ACHN (cell line): Measurements from ENCODE around the gene MAVS.

ENCODE experiments used
- DNase-seq: peaks from one replicate; pipeline ENCODE4 v3.0.0-alpha.2; 2015
- in situ Hi-C: cut with HindIII; loops from 2 replicates; pipeline ENCODE4 v1.10.0; 2017; ENCODE audit warnings: low sequenced_read_pairs, low pct_ligation_motif_present, low pct_unique_long_range_greater_than_20kb

Gene MAVS

DNA sequence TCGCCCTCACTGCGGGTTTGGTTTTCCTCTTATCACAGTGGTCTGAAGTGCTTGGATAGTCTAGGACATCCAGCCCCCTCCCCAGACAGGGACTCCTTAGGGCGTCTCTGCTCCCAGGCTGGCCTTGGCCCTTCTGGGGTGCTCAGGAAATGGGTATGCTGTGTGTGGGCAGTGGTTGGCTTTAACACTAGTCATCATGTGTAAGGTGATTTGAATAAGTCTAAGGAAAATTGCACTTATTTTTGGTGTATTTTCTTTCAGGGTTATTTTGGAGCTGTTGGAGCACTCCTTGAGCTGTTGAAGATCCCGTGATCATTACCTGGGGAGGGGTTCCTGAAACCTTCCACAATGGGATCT, 76.3 kb downstream of the MAVS start:
- in situ Hi-C loops: no loop called here

DNA sequence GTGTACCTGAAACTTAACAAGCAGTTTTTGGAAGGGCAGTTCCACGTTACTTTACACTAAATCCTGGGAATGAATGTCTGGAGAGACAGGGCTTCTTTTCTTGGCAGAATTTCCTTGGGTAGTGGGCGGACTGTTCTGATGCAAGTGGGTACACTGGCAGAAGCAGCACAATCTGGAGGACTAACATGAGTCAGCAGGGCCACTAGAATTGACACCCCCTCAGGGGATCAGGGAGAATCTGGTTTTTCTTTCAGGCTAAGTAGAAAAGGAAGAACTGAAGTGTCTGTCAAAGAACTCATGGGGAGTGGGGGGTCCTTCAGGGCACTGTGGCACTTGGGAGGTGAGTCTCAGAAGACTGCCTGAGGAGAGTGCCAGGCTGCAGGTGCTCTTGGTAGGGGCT, 77.2 kb downstream of the MAVS start:
- DNase-seq: no peak
- in situ Hi-C loops: no loop called here

More for the DNA sequence above, 76.3 kb downstream of the MAVS start:
- no peak for DNase-seq

DNA sequence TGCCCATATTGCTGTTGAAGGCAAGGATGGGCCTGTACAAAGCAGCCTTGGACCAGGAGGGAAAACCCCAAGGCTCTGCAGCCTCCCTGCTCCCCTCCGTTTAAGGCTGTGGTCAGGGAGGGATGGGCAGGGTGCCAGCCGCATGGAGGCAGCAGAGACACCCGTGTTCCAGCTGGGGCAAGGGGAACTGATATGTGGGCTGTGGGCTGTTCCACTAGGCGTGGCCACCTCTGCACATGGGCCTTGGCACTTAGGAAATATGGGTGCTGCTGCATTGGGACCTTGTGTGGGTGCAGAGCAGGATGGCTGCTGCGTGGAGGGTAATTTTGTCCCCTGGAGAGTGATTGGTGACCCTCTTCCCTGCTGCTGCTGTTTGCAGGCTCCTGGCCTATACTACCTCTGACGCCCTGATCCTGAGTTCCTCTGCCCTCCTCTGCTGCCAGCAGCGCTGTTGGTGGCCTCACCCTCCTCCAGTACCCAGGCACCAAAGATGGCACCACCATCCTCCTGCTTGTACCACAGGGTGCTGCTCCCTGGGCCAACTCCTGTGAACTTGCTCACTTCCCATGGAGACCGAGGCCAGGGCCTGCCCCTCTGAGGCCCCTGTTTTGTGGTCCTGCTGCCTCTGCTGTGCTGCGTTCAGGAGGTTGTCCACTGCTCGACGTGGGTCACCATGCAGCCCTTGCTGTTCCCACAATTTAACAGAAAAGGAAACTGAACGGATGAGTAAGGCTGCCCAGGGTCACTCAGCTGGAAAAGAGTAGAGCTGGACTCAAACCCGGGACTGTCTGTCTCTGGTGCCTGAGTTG, 77.9 kb downstream of the MAVS start:
- no peak for DNase-seq
- in situ Hi-C loops: no loop called here

DNA sequence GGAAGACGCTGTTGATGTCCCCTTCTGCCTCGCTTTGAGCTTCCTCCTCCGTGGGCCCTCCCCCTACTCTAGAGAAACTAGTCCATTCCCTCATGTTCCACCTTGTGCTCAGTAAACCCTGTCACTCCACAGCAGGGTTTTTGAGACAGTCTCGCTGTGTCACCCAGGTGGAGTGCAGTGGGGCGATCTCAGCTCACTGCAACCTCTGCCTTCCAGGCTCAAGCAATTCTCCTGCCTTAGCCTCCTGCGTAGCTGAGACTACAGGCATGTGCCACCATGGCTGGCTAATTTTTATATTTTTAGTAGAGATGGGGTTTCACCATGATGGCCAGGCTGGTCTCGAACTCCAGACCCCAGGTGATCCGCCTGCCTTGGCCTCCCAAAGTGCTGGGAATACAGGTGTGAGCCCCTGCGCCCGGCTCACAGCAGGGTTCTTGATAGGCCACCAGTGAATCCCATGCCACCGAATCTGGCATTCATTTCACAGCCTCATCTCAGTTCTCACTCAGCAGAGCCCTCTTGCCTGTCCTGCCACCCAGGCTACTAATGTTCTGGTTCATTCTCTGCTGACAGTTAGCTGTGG, 78.6 kb downstream of the MAVS start:
- in situ Hi-C loops: no loop called here
- DNase-seq: no peak
